WTC11 (cell line): Measurements from ENCODE around the gene INPP5F. TPM values are rescaled to one million over a fixed set of nuclear protein-coding genes. Genes with fewer than 3 reads are reported as not detected.

Experiments
- ATAC-seq: fragments of 200-7000 bp; cut with Tn5 transposase; 2 replicates; pipeline ENCODE4 v1.10.0; 2021; ENCODE audit warnings: mild to moderate bottlenecking, moderate library complexity
- CTCF ChIA-PET: fragments of 300-600 bp; sonication (Branson Sonifier 250); formaldehyde crosslinking; loops from one replicate; lab custom pipeline; 2021; ENCODE audit warnings: antibody characterized with exemption; lab: Charles Lee
- POLR2A ChIA-PET: fragments of 350-600 bp; sonication (Branson Sonifier 250); formaldehyde crosslinking; loops from one replicate; lab custom pipeline; 2021; ENCODE audit warnings: antibody characterized with exemption; lab: Charles Lee
- DNase-seq: peaks from one replicate; pipeline ENCODE4 v3.0.0; 2021; ENCODE audit warnings: low spot score
- H3K27ac Mint-ChIP-seq: 2 replicates; pipeline ENCODE4 v1.8.0; 2021; ENCODE audit warnings: mixed read lengths
- H3K27me3 Mint-ChIP-seq: 2 replicates; pipeline ENCODE4 v1.8.0; 2021; ENCODE audit warnings: low read depth, mild to moderate bottlenecking, moderate library complexity, mixed read lengths
- H3K36me3 Mint-ChIP-seq: 2 replicates; pipeline ENCODE4 v1.8.0; 2021; ENCODE audit warnings: mixed read lengths
- H3K4me1 Mint-ChIP-seq: 2 replicates; pipeline ENCODE4 v1.8.0; 2022; ENCODE audit warnings: mixed read lengths
- H3K4me3 Mint-ChIP-seq: 2 replicates; pipeline ENCODE4 v1.8.0; 2021; ENCODE audit warnings: mild to moderate bottlenecking, moderate library complexity, mixed read lengths
- H3K9me3 Mint-ChIP-seq: 2 replicates; pipeline ENCODE4 v1.8.0; 2021; ENCODE audit warnings: mixed read lengths
- CBFB ChIP-seq: sonication (generic); formaldehyde crosslinking; IDR thresholded peaks from 2 replicates; pipeline ENCODE4 v1.8.1; 2022; ENCODE audit warnings: mild to moderate bottlenecking, low read depth, missing genetic modification reagents
- CREB1 ChIP-seq: sonication (generic); formaldehyde crosslinking; IDR thresholded peaks from 2 replicates; pipeline ENCODE4 v1.8.0; 2023; ENCODE audit warnings: mild to moderate bottlenecking, missing genetic modification reagents
- ESRRA ChIP-seq: sonication (generic); formaldehyde crosslinking; IDR thresholded peaks from 2 replicates; pipeline ENCODE4 v1.8.1; 2022; ENCODE audit warnings: mild to moderate bottlenecking, missing genetic modification reagents, borderline replicate concordance
- ETV6 ChIP-seq: sonication (generic); formaldehyde crosslinking; IDR thresholded peaks from 2 replicates; pipeline ENCODE4 v1.8.1; 2022; ENCODE audit warnings: mild to moderate bottlenecking, missing genetic modification reagents
- FOXK1 ChIP-seq: sonication (generic); formaldehyde crosslinking; IDR thresholded peaks from 2 replicates; pipeline ENCODE4 v1.8.0; 2022; ENCODE audit warnings: mild to moderate bottlenecking, moderate library complexity, missing genetic modification reagents
- FOXP1 ChIP-seq: sonication (generic); formaldehyde crosslinking; IDR thresholded peaks from 2 replicates; pipeline ENCODE4 v1.8.0; 2022; ENCODE audit warnings: missing genetic modification reagents, mild to moderate bottlenecking, moderate library complexity, borderline replicate concordance
- NFE2L1 ChIP-seq: sonication (generic); formaldehyde crosslinking; IDR thresholded peaks from 2 replicates; pipeline ENCODE4 v1.8.1; 2023; ENCODE audit warnings: missing genetic modification reagents
- RORB ChIP-seq: fragments of 250-450 bp; sonication (Bioruptor Pico); IDR thresholded peaks from 2 replicates; pipeline ENCODE4 v1.9.0; 2021; ENCODE audit warnings: mild to moderate bottlenecking
- ZBTB21 ChIP-seq: sonication (generic); formaldehyde crosslinking; IDR thresholded peaks from 2 replicates; pipeline ENCODE4 v1.8.1; 2023; ENCODE audit warnings: mild to moderate bottlenecking, missing genetic modification reagents, borderline replicate concordance
- ZNF232 ChIP-seq: sonication (generic); formaldehyde crosslinking; IDR thresholded peaks from 2 replicates; pipeline ENCODE4 v1.8.0; 2022; ENCODE audit warnings: mild to moderate bottlenecking, missing genetic modification reagents
- ZNF396 ChIP-seq: fragments of 250-450 bp; sonication (Bioruptor Pico); IDR thresholded peaks from 2 replicates; pipeline ENCODE4 v1.8.0; 2021; ENCODE audit warnings: mild to moderate bottlenecking, moderate library complexity, borderline replicate concordance
- total RNA-seq: library from RNA; stranded (reverse); gene quantifications from 3 replicates; pipeline ENCODE4 v1.2.3, GENCODE V29; 2021
- TF ChIP-seq, protein P1 (sequence below): sonication (generic); formaldehyde crosslinking; IDR thresholded peaks from 2 replicates; pipeline ENCODE4 v1.8.0; 2023; ENCODE audit warnings: mild to moderate bottlenecking, missing genetic modification reagents
- TF ChIP-seq, protein P2 (sequence below): sonication (generic); formaldehyde crosslinking; IDR thresholded peaks from 2 replicates; pipeline ENCODE4 v1.8.1; 2022; ENCODE audit warnings: low read depth, mild to moderate bottlenecking, moderate library complexity, missing genetic modification reagents, borderline replicate concordance
- TF ChIP-seq, protein P3 (sequence below): sonication (generic); formaldehyde crosslinking; IDR thresholded peaks from 2 replicates; pipeline ENCODE4 v1.8.1; 2023; ENCODE audit warnings: mild to moderate bottlenecking, missing genetic modification reagents, borderline replicate concordance
- TF ChIP-seq, protein P4 (sequence below): sonication (generic); formaldehyde crosslinking; IDR thresholded peaks from 2 replicates; pipeline ENCODE4 v1.8.0; 2022; ENCODE audit warnings: mild to moderate bottlenecking, missing genetic modification reagents
- TF ChIP-seq, protein P5 (sequence below): sonication (generic); formaldehyde crosslinking; IDR thresholded peaks from 2 replicates; pipeline ENCODE4 v1.8.0; 2023; ENCODE audit warnings: missing genetic modification reagents
- TF ChIP-seq, protein P6 (sequence below): sonication (generic); formaldehyde crosslinking; IDR thresholded peaks from 2 replicates; pipeline ENCODE4 v1.8.0; 2023; ENCODE audit warnings: missing genetic modification reagents, mild to moderate bottlenecking, borderline replicate concordance

Gene INPP5F
- total RNA-seq, 1 experiment from 2014 or later = 83.3 TPM

DNA sequence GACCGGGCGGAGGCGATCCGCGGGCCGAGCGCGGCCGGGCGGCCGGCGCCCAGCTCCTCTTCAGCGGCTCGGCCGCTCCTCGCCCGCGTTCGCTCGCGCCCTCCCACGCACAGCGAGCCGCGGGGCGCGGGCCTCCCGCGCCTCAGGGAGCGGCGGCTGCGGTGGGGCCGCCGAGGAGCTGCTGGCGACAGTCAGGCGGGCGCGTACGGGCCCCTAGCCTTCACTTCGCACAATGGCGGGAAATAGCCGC lies 146.7 kb downstream of the INPP5F start, which contains the start of gene MCMBP:
Gene MCMBP (minus strand): TSS at position 234 of the 250 bp plus-strand sequence. CDS start 259 bp downstream, outside the sequence.
- DNase-seq (no peak), ATAC-seq (peak; percentile 6; the same call in 1 of the 2 replicates)
- Mint-ChIP-seq H3K36me3 (no peaks in the 10 kb centered on the region), H3K4me3 (peak within 1 kb of the TSS; percentile 94), H3K9me3 (no peaks in the 10 kb centered on the region), H3K27me3 (no peaks in the 10 kb centered on the region), H3K4me1 (peaks cover 35% of the 10 kb centered on the region), H3K27ac (peak within 1 kb of the TSS; percentile 82)
- ChIA-PET CTCF (interaction anchor here (0.6 to 2.9 kb wide), 7 partner anchors 11 to 186 kb away, joined by 3 to 21 read pairs (median 6); partner anchors contain the start of gene SEC23IP), POLR2A (interaction anchor here (0.8 to 1.5 kb wide), 4 partner anchors 20 to 185 kb away, joined by 3 to 8 read pairs (median 5); partner anchors contain the start of genes INPP5F and SEC23IP)
- TF ChIP-seq ETV6 (CRISPR knock-in tag) (no peak), RORB (CRISPR knock-in tag) (no peak), CBFB (CRISPR knock-in tag) (0 out of 2 replicates have a peak, but pooled peaks have one; percentile 90), ZBTB21 (CRISPR knock-in tag) (0 out of 2 replicates have a peak, but pooled peaks have one; percentile 49), FOXP1 (CRISPR knock-in tag) (peak; percentile 68; the same call in 1 of the 2 replicates), NFE2L1 (CRISPR knock-in tag) (peak; percentile 52; the same call in 1 of the 2 replicates)
- TF ChIP-seq, protein P1, sequence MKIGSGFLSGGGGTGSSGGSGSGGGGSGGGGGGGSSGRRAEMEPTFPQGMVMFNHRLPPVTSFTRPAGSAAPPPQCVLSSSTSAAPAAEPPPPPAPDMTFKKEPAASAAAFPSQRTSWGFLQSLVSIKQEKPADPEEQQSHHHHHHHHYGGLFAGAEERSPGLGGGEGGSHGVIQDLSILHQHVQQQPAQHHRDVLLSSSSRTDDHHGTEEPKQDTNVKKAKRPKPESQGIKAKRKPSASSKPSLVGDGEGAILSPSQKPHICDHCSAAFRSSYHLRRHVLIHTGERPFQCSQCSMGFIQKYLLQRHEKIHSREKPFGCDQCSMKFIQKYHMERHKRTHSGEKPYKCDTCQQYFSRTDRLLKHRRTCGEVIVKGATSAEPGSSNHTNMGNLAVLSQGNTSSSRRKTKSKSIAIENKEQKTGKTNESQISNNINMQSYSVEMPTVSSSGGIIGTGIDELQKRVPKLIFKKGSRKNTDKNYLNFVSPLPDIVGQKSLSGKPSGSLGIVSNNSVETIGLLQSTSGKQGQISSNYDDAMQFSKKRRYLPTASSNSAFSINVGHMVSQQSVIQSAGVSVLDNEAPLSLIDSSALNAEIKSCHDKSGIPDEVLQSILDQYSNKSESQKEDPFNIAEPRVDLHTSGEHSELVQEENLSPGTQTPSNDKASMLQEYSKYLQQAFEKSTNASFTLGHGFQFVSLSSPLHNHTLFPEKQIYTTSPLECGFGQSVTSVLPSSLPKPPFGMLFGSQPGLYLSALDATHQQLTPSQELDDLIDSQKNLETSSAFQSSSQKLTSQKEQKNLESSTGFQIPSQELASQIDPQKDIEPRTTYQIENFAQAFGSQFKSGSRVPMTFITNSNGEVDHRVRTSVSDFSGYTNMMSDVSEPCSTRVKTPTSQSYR (CRISPR knock-in tag) = no peak
- TF ChIP-seq, protein P2, sequence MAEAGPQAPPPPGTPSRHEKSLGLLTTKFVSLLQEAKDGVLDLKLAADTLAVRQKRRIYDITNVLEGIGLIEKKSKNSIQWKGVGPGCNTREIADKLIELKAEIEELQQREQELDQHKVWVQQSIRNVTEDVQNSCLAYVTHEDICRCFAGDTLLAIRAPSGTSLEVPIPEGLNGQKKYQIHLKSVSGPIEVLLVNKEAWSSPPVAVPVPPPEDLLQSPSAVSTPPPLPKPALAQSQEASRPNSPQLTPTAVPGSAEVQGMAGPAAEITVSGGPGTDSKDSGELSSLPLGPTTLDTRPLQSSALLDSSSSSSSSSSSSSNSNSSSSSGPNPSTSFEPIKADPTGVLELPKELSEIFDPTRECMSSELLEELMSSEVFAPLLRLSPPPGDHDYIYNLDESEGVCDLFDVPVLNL (CRISPR knock-in tag) = peak; percentile 88

DNA sequence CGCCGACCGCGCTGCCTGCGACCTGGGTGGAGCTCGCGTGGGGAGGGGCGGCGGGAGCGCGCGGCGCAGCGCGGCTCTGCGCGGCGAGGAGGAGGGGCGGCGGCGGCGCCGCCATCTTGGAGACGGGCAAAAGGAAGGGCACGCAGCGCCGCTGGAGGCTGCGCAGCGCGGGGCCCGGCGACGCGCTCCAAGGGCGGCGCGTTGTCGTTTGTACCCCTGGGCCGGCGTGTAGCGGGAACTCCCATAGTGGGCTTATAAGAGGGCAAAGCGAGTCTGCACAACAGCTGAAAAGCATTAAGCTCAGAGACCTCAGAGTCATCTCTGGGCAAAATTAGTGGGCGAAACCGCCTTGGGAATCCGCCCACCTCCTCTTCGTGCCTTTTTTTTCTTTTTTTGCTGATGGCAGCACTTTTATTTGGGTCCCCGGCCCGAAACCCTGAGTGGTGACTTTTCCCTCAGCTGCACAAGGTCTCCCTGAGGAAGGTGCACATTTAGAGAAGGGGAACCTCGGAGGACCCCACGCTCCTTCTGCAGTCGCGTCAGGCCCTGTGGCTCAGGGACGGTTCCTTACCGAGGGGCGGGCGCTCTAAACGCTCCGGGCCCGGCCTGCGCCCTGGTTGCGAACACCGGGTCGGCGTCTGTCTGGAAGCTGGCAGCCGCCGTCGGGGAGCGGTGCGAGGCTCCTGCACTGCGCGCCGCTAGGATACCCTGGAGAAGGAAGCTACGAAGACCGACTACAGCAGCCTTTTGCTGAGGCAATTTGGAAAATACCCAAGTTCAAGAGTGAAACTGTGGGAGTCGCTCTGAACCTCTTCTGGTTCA lies 147.2 kb downstream of the INPP5F start:
- Mint-ChIP-seq H3K4me3 (peak overlapping the region; percentile 83), H3K9me3 (no peaks in the 10 kb centered on the region), H3K4me1 (peaks cover 35% of the 10 kb centered on the region), H3K27ac (peak overlapping the region; percentile 74; the same call in 1 of the 2 replicates), H3K27me3 (no peaks in the 10 kb centered on the region), H3K36me3 (no peaks in the 10 kb centered on the region)
- ATAC-seq (peak; percentile 83), DNase-seq (peak; percentile 76)
- POLR2A ChIA-PET = interaction anchor here (0.5 to 1.5 kb wide), 5 partner anchors 19 to 186 kb away, joined by 3 to 8 read pairs (median 6); partner anchors contain the start of genes INPP5F and SEC23IP
- CTCF ChIA-PET = interaction anchor here (0.6 to 2.9 kb wide), 7 partner anchors 11 to 186 kb away, joined by 3 to 21 read pairs (median 6); partner anchors contain the start of gene SEC23IP
- TF ChIP-seq FOXK1 (CRISPR knock-in tag) = peak; percentile 35
- no peak for TF ChIP-seq ZNF232 (CRISPR knock-in tag)
- no peak for TF ChIP-seq ESRRA (CRISPR knock-in tag)
- TF ChIP-seq, protein P3, sequence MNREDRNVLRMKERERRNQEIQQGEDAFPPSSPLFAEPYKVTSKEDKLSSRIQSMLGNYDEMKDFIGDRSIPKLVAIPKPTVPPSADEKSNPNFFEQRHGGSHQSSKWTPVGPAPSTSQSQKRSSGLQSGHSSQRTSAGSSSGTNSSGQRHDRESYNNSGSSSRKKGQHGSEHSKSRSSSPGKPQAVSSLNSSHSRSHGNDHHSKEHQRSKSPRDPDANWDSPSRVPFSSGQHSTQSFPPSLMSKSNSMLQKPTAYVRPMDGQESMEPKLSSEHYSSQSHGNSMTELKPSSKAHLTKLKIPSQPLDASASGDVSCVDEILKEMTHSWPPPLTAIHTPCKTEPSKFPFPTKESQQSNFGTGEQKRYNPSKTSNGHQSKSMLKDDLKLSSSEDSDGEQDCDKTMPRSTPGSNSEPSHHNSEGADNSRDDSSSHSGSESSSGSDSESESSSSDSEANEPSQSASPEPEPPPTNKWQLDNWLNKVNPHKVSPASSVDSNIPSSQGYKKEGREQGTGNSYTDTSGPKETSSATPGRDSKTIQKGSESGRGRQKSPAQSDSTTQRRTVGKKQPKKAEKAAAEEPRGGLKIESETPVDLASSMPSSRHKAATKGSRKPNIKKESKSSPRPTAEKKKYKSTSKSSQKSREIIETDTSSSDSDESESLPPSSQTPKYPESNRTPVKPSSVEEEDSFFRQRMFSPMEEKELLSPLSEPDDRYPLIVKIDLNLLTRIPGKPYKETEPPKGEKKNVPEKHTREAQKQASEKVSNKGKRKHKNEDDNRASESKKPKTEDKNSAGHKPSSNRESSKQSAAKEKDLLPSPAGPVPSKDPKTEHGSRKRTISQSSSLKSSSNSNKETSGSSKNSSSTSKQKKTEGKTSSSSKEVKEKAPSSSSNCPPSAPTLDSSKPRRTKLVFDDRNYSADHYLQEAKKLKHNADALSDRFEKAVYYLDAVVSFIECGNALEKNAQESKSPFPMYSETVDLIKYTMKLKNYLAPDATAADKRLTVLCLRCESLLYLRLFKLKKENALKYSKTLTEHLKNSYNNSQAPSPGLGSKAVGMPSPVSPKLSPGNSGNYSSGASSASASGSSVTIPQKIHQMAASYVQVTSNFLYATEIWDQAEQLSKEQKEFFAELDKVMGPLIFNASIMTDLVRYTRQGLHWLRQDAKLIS (CRISPR knock-in tag) = no peak
- TF ChIP-seq CBFB (CRISPR knock-in tag) = peak; percentile 2; the same call in 1 of the 2 replicates
- TF ChIP-seq CREB1 (CRISPR knock-in tag) = 0 out of 2 replicates have a peak, but pooled peaks have one; percentile 64
- TF ChIP-seq, protein P4, sequence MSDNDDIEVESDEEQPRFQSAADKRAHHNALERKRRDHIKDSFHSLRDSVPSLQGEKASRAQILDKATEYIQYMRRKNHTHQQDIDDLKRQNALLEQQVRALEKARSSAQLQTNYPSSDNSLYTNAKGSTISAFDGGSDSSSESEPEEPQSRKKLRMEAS (CRISPR knock-in tag) = peak; percentile 47; the same call in 1 of the 2 replicates
- TF ChIP-seq ZNF396 = no peak
- TF ChIP-seq, protein P5, sequence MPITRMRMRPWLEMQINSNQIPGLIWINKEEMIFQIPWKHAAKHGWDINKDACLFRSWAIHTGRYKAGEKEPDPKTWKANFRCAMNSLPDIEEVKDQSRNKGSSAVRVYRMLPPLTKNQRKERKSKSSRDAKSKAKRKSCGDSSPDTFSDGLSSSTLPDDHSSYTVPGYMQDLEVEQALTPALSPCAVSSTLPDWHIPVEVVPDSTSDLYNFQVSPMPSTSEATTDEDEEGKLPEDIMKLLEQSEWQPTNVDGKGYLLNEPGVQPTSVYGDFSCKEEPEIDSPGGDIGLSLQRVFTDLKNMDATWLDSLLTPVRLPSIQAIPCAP (CRISPR knock-in tag) = no peak
- TF ChIP-seq, protein P6, sequence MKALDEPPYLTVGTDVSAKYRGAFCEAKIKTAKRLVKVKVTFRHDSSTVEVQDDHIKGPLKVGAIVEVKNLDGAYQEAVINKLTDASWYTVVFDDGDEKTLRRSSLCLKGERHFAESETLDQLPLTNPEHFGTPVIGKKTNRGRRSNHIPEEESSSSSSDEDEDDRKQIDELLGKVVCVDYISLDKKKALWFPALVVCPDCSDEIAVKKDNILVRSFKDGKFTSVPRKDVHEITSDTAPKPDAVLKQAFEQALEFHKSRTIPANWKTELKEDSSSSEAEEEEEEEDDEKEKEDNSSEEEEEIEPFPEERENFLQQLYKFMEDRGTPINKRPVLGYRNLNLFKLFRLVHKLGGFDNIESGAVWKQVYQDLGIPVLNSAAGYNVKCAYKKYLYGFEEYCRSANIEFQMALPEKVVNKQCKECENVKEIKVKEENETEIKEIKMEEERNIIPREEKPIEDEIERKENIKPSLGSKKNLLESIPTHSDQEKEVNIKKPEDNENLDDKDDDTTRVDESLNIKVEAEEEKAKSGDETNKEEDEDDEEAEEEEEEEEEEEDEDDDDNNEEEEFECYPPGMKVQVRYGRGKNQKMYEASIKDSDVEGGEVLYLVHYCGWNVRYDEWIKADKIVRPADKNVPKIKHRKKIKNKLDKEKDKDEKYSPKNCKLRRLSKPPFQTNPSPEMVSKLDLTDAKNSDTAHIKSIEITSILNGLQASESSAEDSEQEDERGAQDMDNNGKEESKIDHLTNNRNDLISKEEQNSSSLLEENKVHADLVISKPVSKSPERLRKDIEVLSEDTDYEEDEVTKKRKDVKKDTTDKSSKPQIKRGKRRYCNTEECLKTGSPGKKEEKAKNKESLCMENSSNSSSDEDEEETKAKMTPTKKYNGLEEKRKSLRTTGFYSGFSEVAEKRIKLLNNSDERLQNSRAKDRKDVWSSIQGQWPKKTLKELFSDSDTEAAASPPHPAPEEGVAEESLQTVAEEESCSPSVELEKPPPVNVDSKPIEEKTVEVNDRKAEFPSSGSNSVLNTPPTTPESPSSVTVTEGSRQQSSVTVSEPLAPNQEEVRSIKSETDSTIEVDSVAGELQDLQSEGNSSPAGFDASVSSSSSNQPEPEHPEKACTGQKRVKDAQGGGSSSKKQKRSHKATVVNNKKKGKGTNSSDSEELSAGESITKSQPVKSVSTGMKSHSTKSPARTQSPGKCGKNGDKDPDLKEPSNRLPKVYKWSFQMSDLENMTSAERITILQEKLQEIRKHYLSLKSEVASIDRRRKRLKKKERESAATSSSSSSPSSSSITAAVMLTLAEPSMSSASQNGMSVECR (CRISPR knock-in tag) = 0 out of 2 replicates have a peak, but pooled peaks have one; percentile 28
- TF ChIP-seq ETV6 (CRISPR knock-in tag) = 0 out of 2 replicates have a peak, but pooled peaks have one; percentile 52
